ENCODE data around the gene HTRA2.

HTRA2 gene

DNA sequence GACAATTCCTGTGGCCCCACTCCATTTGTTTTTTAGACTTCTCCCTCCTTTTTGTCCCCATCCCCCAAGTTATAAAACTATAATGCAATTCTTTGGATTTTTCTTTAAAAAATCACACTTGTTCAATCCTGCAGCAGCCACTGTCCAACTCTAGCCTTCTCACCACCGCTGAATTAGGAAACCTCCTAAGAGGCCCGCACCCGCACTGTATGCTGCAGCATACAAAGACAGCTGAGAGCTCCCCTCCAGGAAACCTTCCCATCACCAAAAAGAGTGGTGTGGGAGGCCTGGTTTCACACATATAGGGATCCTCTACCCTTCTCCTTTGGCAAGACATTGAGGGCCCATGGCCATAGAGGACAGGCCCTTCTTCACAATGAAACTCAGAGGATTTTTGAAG is 25.1 kb upstream of the HTRA2 start:
- Mint-ChIP-seq H3K4me3 (peak overlapping the region; percentile 69 to 77), H3K27ac (peak overlapping the region in 1 of 2 donors; percentile 9)

DNA sequence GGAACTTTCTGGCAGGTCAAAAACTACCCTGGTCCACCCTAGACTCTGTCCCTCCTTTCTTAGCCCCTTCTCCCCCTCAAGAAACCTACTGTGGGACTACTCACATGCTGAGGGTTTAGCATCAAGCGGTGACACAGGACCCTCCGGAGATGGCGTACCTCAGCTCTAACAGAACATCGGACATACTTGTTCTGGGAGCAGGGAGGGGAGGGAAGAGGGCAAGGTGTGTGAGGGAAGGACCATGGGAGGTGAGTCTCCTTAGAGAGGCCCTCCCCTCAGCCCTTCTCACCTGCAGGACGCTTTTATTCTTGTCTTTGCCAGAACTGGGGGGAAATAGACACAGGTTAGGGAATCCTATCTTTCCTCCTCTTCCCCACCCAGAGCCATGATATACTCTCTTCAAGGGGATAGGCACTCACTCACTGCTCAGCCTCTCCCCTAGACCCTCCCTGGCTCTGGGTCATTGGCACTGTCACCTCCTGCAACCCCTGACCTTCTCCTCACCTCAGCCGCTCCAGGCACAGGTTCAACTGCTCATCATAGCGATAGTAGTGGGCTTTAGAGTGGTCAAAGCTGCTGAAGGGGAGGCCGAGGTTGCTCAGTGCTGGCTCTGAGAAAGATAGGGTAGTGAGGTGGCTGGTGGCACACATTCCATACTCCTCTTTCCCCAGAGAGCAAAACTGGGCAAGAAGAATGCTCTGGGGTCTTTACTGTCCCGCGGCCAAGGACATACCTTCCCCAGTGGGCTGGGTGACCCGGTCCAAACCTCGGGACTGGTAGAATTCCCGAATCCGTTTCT is 24.1 kb upstream of the HTRA2 start:
- peak overlapping the region; percentile 9 to 99 for H3K27ac Mint-ChIP-seq
- ATAC-seq (replicated peaks) (no peak), DNase-seq (no peak)
- H3K9me3 Mint-ChIP-seq, result no peaks in the 10 kb centered on the region
- H3K36me3 Mint-ChIP-seq (ENCODE audit: insufficient read depth), result peaks cover 42% of the 10 kb centered on the region
- peaks cover 37 to 53% of the 10 kb centered on the region in 2 donors for H3K4me1 Mint-ChIP-seq (ENCODE audit: low read depth in 2 of 2)
- H3K27me3 Mint-ChIP-seq, result peaks cover 0 to 36% of the 10 kb centered on the region in 2 donors
- H3K4me3 Mint-ChIP-seq, result peak overlapping the region; percentile 93 to 97

More for the DNA sequence above, 25.1 kb upstream of the HTRA2 start:
- Mint-ChIP-seq H3K27me3 (peaks cover 0 to 46% of the 10 kb centered on the region in 2 donors), H3K36me3 (ENCODE audit: insufficient read depth) (peaks cover 42% of the 10 kb centered on the region), H3K9me3 (no peaks in the 10 kb centered on the region), H3K4me1 (ENCODE audit: low read depth in 2 of 2) (peaks cover 37 to 53% of the 10 kb centered on the region in 2 donors)
- no peak for ATAC-seq (replicated peaks)
- no peak for DNase-seq

DNA sequence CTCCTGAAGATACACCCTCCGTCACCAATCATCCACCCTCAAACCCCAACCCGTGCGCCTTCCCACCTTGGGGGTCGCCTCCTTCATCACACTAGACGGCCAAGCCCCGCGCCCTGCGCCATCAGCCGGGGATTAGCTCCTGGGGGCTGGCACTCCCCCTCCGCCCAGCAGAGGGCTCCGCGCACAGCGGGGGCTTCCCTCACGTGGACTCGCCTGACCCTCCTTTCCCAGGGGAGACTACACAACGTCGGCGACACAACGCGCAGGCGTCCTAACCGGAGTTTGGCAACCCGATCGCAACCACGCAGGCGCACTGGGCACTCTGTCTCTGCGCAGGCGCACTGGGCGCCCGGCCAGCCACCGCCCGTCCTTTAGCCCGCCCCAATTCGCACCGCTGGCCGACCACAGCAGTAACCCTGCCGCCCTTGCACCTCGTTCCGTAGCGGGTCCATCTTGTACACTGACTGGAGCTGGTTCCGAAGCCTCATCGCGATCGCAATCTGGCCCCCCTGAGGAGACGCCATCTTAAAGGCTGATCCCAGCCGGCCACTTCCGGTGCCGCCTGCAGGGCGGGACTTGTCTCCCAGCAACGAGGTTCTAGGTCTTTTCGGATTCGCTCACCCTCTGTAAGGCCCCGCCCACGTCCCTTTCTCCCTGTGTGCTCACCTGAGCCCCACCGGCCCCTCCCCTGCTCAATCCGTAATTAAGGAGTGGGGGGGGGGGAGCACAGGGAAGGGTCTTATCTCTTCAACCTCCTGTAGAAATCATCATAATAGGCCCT is 22.4 kb upstream of the HTRA2 start, which contains the start of gene PCGF1:
PCGF1 (minus strand) TSS at position 551 of the 781 bp plus-strand sequence; CDS start at position 524, 27 bp downstream.
- peaks cover 32 to 44% of the 10 kb centered on the region in 2 donors for H3K4me1 Mint-ChIP-seq (ENCODE audit: low read depth in 2 of 2)
- H3K4me3 Mint-ChIP-seq, result peak within 1 kb of the TSS; percentile 93 to 97
- peak within 1 kb of the TSS; percentile 99 for H3K27ac Mint-ChIP-seq
- ATAC-seq (replicated peaks) (peak; percentile 93), DNase-seq (peak; percentile 98 to 99 (median 99))
- H3K9me3 Mint-ChIP-seq, result no peaks in the 10 kb centered on the region
- H3K36me3 Mint-ChIP-seq (ENCODE audit: insufficient read depth), result peaks cover 39% of the 10 kb centered on the region
- peaks cover 0 to 35% of the 10 kb centered on the region in 2 donors for H3K27me3 Mint-ChIP-seq

DNA sequence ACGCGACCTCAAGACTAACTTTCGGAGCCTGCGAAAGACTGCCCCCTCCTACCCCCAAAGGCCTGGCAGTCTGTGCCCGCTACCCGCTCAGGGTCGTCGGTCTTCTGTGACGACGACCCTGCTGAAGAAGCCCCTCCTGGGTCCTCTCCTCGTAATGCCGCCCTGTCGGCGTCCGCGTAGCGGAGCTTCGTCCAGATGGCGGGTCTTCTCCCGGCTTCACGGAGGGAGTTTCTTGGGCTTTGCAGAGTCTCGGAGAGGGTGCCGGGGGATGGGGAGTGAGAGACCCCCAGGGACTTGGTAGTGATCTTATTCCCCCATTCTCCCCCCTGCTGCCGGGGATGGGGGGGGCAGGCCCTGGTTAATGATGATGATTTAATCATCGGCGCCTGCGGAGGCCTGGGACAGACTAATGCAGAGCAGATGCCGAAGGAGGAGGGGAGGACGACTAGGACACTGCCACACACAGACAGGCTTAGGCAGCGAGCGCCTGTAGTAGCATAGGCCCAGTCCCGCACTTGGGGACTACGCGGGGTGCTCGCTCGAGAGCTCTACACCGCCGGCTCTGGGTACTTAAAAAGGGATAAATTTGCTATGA is 21.7 kb upstream of the HTRA2 start:
- Mint-ChIP-seq H3K27ac (peak overlapping the region; percentile 99), H3K27me3 (peaks cover 5 to 38% of the 10 kb centered on the region in 2 donors), H3K9me3 (no peaks in the 10 kb centered on the region), H3K36me3 (ENCODE audit: insufficient read depth) (peaks cover 42% of the 10 kb centered on the region), H3K4me3 (peak overlapping the region; percentile 93 to 97), H3K4me1 (ENCODE audit: low read depth in 2 of 2) (peaks cover 35 to 38% of the 10 kb centered on the region in 2 donors)
- DNase-seq (no peak), ATAC-seq (replicated peaks) (peak; percentile 8)

DNA sequence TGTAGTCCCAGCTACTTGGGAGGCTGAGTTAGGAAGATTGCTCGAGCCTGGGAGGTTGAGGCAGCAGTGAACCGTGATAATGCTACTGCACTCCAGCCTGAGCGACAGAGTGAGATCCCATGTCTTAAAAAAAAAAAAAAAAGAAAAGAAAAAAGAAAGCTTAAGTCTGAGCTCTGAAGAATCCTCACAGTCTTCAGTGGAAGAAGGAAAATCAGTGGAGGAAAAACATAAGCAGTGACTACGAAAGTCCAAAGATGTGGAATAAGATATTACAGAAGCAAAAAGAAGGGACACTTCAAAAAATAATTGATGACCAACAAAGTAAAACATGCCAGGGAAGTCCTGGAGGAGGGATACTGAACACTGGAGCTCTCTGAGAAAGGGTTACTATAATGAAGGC is 19.5 kb upstream of the HTRA2 start:
- H3K27me3 Mint-ChIP-seq, result peaks cover 10 to 39% of the 10 kb centered on the region in 2 donors
- no peak for DNase-seq
- H3K9me3 Mint-ChIP-seq, result no peaks in the 10 kb centered on the region
- H3K4me1 Mint-ChIP-seq (ENCODE audit: low read depth in 2 of 2), result peaks cover 25 to 39% of the 10 kb centered on the region in 2 donors
- ATAC-seq (replicated peaks), result no peak
- H3K27ac Mint-ChIP-seq, result no peak overlapping the region
- H3K4me3 Mint-ChIP-seq, result no peak overlapping the region
- peaks cover 29% of the 10 kb centered on the region for H3K36me3 Mint-ChIP-seq (ENCODE audit: insufficient read depth)

DNA sequence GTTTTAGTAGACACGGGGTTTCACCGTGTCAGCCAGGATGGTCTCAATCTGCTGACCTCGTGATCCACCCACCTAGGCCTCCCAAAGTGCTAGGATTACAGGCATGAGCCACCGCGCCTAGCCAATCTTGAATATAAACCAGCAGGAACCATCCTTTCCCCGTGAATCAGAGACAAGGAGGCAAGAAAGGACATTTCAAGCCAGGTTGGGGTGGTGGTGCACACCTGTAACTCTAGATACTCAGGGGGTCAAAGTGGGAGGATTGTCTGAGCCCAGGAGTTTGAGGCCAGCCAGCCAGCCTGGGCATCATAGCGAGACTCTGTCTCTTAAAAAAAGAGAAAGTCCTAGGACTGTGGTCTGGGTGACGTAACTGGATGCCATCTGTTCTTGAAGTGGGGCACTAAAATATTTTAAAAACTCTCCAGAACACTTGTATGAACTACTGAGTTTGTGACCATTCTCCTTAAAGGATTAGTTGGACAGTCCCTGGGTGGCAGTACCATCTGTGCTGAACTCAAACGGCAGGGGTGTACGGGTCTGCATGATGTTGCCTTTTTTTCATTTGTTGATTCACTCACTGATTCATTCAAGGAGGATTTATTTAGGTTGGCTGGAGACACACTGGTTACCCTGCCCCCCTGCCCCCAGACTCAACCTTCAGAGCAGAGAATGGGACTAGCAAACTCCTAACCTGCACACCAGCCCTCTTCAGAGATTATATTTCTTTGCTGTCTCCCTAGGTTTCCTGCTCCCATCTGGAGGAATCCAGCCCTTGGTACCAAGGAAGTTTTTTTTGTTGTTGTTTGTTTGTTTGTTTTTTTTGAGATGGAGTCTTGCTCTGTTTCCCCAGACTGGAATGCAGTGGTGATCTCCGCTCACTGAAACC is 18.4 kb upstream of the HTRA2 start:
- no peaks in the 10 kb centered on the region for H3K9me3 Mint-ChIP-seq

DNA sequence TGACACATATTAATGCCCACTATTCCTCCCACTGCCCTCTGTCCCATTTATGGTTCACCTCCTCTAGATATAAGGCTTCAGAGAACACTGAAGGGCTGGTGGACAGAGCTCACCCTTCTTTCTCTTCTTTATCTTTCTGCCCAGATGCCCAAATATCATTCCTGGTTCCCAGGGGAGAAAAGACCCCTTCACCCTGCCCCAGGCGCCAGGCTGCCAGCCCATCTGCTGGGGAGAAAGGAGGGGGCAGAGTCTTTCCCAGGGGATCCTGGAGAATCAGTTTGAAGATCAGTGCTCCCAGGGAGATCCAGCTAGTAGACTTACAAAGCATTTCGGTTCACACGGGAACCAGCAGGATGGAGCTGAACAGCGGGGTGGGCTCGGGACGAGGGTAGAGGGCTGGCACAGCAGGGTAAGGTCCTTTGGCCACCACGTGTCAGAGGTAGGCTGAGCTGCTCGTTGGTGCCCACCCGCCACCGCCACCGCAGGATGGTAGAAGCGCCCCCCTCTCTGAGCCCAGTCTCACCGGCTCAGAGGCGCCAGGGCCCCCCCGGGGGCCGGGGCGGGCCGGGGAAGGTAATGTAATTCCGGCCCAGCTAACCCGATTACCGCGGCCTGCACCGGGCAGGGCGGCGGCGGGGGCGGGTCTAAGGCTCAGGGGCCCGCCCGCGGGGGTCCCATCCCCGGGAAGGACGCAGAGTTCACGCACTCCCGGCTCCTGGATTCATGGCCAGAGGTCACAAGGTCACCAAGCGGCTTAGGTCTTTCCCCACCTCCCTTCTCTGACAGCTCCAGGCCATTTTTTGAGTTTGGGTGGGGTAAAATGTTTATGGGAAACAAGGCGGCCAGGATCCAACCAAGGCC is 16.8 kb upstream of the HTRA2 start:
- Mint-ChIP-seq H3K4me1 (ENCODE audit: low read depth in 2 of 2) (peaks cover 16 to 31% of the 10 kb centered on the region in 2 donors), H3K36me3 (ENCODE audit: insufficient read depth) (peaks cover 20% of the 10 kb centered on the region), H3K27me3 (peaks cover 33 to 65% of the 10 kb centered on the region in 2 donors), H3K4me3 (peak overlapping the region; percentile 50 to 59), H3K9me3 (no peaks in the 10 kb centered on the region), H3K27ac (no peak overlapping the region)
- ATAC-seq (replicated peaks) (no peak), DNase-seq (no peak)

More for the DNA sequence above, 18.4 kb upstream of the HTRA2 start:
- Mint-ChIP-seq H3K36me3 (ENCODE audit: insufficient read depth) (peaks cover 23% of the 10 kb centered on the region), H3K27ac (no peak overlapping the region), H3K27me3 (peaks cover 17 to 49% of the 10 kb centered on the region in 2 donors), H3K4me1 (ENCODE audit: low read depth in 2 of 2) (peaks cover 27 to 42% of the 10 kb centered on the region in 2 donors), H3K4me3 (no peak overlapping the region)
- ATAC-seq (replicated peaks) (no peak), DNase-seq (no peak)

DNA sequence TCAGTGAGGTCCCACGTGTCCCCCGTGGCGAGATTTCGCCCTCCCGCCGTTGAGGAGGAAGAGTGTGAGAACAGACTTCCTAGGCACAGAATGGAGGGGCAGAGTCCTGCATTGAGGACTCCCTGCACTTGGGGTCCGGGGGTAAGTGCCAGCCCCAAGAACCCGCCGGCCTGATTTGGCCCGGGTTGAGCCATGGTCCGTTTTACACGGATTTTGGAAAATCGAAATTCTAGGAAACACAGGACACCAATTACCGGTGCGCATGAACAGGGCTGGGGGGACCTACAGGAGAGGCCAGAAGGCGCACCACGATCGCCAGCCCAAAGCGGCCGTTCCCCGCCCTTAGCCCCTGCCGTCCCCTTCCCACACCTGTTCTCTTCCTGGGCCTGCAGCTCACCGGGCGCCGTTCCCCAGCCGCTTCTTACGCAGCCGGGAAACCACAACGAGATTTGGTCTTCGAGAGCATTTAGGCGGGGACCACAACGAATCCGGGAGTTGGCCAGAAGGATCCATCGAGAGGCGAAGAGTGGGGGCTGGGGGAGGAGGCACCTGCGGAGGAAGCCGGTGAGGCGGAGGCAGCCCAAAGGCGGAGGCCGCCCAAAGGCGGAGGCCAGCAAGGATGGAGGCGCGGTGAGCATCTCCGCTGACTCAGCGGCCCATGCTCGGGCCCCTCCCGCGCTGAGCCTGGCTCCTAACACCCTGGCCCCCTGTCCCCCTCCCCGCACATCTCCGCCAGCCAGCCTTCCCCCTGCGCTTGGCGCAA is 15.9 kb upstream of the HTRA2 start:
- ATAC-seq (replicated peaks) (peak; percentile 15), DNase-seq (no peak)
- peak overlapping the region; percentile 50 to 59 for H3K4me3 Mint-ChIP-seq
- H3K4me1 Mint-ChIP-seq (ENCODE audit: low read depth in 2 of 2), result peaks cover 9 to 24% of the 10 kb centered on the region in 2 donors
- H3K27ac Mint-ChIP-seq, result no peak overlapping the region
- H3K36me3 Mint-ChIP-seq (ENCODE audit: insufficient read depth), result peaks cover 12% of the 10 kb centered on the region
- no peaks in the 10 kb centered on the region for H3K9me3 Mint-ChIP-seq
- peaks cover 41 to 73% of the 10 kb centered on the region in 2 donors for H3K27me3 Mint-ChIP-seq

DNA sequence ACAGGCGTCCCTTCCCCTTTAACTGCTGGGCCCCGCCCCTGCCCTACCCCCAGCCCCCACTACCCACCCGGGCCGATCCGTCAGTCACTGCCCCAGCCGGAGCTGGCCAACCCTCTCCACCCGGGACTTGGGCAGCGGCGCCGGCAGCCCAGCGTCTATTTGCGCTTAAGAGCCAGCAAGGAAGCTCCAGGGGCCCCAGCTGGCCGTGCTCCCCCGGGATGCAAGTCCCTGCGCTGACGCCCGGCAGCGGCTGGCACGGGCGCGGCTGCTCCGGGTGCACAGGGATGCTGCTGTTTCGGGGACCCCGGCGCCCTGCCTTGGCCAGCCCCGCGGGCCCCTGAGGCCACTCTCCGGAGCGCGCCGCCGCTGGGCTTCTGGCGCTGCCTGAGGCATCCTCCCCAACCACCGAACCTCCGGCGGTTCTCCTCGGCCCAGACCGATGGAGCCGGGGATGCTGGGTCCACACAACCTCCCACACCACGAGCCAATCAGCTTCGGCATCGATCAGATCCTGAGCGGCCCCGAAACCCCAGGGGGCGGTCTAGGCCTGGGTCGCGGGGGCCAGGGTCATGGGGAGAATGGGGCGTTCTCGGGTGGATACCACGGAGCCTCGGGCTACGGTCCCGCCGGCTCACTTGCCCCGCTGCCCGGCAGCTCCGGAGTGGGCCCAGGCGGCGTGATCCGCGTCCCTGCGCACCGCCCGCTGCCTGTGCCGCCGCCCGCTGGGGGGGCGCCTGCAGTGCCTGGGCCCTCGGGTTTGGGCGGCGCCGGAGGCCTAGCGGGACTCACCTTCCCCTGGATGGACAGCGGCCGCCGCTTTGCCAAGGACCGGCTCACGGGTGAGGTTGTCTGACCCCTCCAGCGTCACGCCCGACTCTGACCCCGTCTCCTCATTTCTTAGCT is 15.1 kb upstream of the HTRA2 start, which contains the start of gene TLX2:
TLX2 (plus strand) TSS at position 83 of the 903 bp plus-strand sequence; CDS start at position 440, 357 bp downstream.
- Mint-ChIP-seq H3K9me3 (no peaks in the 10 kb centered on the region), H3K4me1 (ENCODE audit: low read depth in 2 of 2) (peaks cover 9 to 24% of the 10 kb centered on the region in 2 donors), H3K4me3 (peak within 1 kb of the TSS; percentile 72), H3K36me3 (ENCODE audit: insufficient read depth) (peaks cover 12% of the 10 kb centered on the region), H3K27me3 (peaks cover 49 to 82% of the 10 kb centered on the region in 2 donors), H3K27ac (peak within 1 kb of the TSS in 1 of 2 donors; percentile 59)
- DNase-seq, result no peak
- peak; percentile 32 for ATAC-seq (replicated peaks)

DNA sequence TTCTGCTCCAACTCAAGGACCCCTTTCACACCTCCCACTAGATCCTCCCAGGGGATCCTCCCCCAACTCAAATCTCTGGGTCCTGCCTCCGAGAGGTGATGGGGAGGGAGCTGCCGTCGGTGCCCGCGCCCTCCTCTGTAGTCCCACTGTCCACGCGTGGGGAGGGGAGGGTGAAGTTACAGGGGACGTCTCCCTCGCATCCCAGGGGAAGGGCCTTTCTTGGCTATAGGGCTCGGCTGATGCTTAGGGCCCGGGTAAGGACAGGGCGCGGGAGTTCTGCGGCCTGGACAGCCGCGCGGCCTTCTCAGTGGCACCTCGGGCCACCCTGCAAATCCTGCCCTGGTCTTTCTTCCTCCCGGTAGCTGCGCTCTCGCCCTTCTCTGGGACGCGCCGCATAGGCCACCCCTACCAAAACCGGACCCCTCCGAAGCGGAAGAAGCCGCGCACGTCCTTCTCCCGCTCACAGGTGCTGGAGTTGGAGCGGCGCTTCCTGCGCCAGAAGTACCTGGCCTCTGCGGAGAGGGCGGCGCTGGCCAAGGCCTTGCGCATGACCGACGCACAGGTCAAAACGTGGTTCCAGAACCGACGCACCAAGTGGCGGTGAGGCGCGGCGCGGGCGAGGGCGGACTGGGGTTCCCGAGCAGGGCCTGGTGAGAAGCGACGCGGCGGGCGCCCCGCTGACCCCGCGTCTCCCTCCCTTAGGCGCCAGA is 14.3 kb upstream of the HTRA2 start:
- peak overlapping the region in 1 of 2 donors; percentile 59 for H3K27ac Mint-ChIP-seq
- peaks cover 12% of the 10 kb centered on the region for H3K36me3 Mint-ChIP-seq (ENCODE audit: insufficient read depth)
- peaks cover 57 to 90% of the 10 kb centered on the region in 2 donors for H3K27me3 Mint-ChIP-seq
- DNase-seq (no peak), ATAC-seq (replicated peaks) (peak; percentile 12)
- no peaks in the 10 kb centered on the region for H3K9me3 Mint-ChIP-seq
- H3K4me3 Mint-ChIP-seq, result peak overlapping the region; percentile 72
- H3K4me1 Mint-ChIP-seq (ENCODE audit: low read depth in 2 of 2), result peaks cover 9 to 24% of the 10 kb centered on the region in 2 donors
